Stimulated activated CD8-positive, alpha-beta memory T cell treated with anti-CD3 and anti-CD28 coated beads, Interleukin-7, amount 100 ng/mL, for 1 hour (primary cell): ENCODE data around the gene CARD14.
"Not testable (repeated sequence)": the region's sequence is repeated elsewhere in the genome, so short reads cannot be mapped to it uniquely, and the experiment has no call there.

Source experiments
- DNase-seq, 2 donors: peaks; one replicate each; pipeline ENCODE4 v3.0.0-alpha.2; 2020; ENCODE audit warnings: low read depth in 2 of 2

CARD14 gene

DNA sequence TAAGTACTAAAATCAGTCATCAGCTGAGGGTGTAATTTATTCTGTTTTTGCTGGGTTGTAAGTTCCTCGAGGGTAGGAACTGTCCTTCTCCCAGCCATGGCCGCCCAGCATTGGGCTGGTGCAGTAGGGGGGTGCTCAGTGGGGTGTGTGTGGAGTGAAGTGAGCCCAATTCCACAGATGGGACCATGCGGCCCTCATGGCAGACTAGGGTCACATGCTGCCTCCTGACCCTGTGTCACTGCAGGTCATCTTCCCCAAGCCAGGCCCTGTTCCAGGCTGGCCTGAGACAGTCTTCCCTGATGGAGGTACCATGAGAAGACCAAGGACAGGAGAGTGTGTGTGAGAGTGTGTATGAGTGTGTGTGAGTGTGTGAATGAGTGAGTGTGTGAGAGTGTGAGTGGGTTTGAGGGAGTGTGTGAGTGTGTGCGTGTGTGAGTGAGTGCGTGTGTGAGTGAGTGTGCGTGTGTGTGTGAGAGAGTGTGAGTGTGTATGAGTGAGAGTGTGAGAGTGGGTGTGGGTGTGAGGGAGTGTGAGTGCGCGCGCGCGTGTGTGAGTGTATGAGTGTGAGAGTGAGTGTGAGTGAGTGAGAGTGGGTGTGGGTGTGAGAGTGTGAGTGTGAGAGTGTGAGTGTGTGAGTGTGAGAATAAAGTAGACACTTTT, 54.1 kb downstream of the CARD14 start:
- DNase-seq: no peak

DNA sequence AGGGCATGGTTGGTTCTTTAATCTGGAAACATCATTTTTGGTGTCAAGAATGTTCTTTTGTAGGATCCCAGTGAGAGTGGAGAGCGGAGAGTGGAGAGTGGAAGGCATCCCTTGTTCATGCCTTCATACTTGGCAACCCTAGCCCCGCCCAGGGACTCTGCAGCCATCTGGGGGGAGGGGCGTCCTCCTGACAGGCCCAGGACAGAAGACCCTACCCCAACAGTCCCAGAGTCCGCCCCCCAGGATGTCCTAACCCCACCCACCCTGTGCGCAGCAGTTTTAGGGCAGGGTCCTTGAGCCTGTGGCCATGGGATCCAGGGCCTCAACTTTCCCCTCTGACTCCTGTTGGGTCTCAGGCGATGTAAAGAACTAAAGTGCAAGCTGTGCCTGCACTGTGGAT, 54.9 kb downstream of the CARD14 start:
- no peak for DNase-seq

DNA sequence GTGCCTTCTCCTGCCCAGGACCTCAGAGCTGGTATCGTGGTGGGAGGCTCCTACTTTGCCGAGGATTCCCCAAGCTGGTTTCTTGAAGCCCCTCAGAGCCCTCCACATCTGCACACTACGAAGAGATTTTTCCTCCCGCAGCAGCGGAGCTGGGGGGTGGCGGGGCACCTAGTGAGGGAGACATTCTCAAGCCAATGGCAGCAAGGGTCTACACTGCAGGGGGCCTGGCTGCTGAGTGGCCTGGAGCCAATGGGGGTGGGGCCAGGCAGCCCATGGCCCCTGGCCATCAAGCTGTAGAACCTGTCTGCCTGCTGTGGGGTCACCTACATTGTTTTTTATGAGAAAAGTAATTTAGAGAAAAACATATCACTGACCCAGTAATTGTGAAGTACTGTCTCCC, 55.4 kb downstream of the CARD14 start:
- no peak for DNase-seq

DNA sequence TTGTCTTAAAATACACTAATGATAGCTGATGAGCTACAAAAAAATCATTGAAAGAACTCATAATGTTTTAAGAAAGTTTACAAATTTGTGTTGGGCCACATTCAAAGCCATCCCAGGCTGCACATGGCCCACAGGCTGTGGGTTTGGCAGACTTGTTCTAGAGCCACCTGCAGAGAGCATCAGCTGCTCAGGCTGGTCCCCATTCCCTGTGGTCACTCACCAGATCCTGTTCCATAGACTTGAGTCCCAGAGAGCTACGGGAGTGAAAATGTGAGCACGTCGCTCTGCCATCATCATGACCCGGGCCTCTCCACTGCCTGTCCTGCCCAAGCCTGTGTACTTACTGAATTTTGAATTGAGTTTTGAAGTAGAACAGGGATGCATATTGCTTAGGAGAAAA, 57.3 kb downstream of the CARD14 start:
- DNase-seq: no peak

DNA sequence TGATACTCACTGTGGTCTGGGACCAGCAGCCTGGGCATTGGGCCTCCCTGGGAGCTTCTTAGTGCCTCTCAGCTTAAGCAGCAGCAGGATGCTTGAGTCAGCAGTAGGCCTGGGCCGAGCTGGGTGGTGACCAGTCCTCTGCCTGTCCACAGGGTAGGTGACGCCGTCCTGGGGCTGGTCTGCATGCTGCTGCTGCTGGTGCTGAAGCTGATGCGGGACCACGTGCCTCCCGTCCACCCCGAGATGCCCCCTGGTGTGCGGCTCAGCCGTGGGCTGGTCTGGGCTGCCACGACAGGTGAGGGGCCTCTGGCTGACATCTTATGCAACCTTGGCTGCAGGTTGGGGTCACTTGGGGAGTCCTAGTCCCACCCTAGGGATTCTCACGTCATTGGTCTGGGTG, 57.8 kb downstream of the CARD14 start:
- no peak for DNase-seq

DNA sequence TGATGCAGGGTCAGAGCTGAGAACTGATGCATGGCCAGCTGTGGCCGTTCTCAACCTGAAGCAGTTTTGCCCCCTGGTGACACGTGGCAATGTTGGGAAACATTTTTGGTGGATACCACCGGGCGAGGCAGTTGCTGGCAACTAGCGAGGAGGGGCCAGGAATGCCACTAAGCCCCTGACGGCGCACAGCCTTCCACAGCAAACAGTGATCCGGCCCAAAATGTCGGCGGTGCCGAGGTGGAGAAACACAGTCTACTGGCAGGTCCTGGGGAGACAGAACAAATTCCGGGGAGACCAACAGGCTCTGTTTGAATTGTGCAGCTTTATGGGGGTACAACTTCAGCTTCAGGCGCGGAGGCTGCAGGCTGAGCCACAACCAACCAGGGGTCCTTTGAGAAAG, 58.6 kb downstream of the CARD14 start:
- DNase-seq: no peak

DNA sequence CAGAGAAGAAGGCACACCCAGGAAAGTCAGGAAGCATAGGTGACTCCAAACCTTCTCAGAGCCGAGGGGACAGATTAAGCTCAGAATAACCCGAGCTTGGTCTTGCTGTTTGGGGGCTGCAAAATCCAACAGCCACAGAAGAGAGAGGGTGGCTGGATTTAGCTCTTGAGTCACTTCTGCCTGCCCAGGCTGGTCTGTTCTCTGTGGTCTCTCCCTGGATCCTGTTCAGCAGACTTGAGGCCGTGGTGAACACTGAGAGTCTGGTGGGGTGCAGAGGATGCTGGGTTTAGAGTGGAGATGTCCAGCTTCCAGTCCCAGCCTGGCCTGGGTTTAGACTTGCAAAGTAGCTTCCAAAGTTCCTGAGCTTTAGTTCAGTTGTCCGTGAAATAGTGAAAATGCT, 59.2 kb downstream of the CARD14 start:
- DNase-seq: no peak

DNA sequence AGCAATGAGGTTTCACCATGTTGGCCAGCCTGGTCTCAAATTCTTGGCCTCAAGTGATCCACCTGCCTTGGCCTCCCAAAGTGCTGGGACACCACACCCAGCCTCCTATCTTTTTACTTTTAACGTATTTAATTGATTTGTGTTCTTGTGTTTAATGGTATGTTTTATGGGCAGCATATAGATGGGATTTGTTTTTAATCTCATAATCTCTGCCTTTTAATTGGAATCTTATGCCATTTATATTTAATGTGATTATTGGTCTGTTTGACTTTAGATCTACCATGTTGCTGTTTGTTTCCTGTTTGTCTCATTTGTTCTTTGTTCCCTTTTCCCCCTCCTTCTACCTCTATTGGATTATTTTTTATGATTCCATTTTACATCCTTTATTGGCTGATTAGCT, 62.6 kb downstream of the CARD14 start:
- DNase-seq: no peak

DNA sequence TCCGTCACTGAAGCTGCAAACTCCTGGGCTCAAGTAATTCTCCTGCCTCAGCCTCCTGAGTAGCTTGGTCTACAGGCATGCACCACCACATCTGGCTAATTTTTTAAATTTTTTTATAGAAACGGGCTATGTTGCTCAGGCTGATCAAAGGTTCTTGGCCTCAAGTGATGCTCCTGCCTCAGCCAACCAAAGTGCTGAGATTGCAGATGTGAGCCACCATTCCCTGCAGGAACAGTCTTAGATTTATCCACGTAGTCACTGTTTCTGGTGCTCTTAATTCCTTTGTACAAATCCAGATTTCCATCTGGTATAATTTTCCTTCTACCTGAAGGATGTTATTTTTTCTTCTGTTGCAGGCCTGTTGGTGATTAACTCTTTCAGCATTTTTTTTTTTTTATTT, 63.4 kb downstream of the CARD14 start:
- DNase-seq: no peak

DNA sequence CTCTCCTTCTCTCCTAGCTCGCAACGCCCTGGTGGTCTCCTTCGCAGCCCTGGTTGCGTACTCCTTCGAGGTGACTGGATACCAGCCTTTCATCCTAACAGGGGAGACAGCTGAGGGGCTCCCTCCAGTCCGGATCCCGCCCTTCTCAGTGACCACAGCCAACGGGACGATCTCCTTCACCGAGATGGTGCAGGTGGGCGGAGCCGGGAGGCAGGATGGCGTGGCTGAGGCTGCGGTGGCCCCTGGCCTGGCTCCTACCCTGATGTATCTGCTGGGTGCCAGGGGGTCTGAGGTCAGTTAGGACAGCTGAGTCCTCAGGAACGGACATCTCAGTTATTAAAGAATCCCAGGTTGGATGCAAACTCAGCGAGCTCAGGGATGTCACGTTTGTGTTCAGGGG, 67.1 kb downstream of the CARD14 start:
- DNase-seq: no peak

DNA sequence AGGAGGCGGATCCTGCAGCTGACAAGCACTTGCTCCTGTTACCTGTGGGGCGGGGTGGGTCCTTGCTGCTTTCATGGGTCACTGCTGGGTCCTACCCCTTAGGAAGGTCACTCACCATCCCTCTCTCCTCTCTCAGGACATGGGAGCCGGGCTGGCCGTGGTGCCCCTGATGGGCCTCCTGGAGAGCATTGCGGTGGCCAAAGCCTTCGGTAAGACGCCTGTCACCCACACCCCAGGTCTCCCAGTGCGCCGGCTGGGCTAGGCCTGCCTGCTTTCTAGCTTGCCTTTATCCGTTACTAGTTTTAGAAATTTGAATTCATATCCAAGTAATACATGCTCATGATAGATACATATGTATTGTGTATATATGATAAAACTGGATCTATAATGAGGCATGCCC, 67.6 kb downstream of the CARD14 start:
- DNase-seq: no peak

DNA sequence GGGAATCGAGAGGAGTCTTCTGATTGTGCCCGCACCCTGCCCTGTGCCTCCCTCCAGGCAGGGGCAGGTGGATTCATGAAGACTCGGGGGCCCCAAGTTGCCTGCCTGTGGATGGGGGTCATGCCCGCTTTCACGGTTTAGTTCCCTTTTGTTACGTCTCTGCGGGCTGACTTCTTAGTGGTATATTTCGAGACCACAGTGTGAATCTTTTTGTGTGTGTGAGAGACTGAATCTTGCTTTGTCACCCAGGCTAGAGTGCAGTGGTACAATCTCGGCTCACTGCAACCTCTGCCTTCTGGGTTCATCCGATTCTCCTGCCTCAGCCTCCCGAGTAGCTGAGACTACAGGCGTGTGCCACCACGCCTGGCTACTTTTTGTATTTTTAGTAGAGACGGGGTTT, 72.7 kb downstream of the CARD14 start:
- no peak for DNase-seq

DNA sequence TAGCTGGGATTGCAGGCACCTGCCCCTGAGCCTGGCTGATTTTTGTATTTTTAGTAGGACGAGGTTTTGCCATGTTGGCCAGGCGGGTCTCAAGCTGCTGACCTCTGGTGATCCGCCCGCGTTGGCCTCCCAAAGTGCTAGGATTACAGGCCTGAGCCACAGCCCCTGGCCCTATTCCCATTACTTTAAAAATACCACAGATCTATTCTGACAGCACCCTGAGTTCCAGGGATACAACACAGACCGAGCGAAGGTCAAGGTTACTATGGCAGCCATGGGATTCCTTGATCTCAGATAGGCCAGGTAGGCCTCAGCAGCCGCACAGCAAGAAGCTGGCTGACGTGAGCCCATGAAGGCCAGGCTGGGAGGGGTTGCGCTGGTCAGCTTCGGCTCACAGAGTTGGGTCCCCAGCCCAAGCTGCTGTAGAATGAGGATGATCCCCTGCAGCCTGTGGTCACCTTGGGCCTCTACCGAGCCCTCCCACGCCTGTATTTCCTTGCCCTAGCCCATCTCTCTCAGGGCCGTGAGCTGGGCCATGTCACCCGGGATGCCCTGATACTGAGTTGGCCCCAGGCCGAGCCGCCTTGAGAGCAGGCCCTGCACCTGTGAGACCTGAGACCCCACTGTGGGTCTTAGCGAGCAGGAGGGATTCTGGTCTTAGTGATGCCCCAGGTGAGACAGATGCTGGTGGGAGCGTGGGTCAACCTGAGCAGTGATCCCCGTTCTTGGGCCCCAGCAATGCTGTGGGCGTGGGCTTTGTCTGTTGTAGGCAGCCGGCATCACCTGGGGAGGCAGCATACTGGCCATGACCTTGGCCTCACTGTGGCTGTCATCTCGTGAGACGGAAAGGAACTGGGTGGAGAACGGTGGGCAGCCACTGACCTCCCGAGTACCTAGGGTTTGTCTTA, 74.0 kb downstream of the CARD14 start:
- DNase-seq: no peak

DNA sequence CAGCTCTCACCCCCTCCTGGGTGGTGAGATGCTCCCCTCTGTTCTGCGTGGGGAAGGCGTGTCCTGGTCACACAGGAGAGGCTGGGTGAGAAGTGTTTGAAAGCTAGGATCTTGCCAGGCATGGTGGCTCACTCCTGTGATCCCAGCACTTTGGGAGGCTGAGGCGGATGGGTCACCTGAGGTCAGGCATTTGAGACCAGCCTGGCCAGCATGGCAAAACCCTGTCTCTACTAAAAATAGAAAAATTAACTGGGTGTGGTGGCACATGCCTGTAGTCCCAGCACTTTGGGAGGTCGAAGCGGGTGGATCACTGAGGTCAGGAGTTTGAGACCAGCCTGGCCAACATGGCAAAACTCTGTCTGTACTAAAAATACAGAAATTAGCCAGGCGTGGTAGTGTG, 74.6 kb downstream of the CARD14 start:
- DNase-seq: not testable (repeated sequence)

DNA sequence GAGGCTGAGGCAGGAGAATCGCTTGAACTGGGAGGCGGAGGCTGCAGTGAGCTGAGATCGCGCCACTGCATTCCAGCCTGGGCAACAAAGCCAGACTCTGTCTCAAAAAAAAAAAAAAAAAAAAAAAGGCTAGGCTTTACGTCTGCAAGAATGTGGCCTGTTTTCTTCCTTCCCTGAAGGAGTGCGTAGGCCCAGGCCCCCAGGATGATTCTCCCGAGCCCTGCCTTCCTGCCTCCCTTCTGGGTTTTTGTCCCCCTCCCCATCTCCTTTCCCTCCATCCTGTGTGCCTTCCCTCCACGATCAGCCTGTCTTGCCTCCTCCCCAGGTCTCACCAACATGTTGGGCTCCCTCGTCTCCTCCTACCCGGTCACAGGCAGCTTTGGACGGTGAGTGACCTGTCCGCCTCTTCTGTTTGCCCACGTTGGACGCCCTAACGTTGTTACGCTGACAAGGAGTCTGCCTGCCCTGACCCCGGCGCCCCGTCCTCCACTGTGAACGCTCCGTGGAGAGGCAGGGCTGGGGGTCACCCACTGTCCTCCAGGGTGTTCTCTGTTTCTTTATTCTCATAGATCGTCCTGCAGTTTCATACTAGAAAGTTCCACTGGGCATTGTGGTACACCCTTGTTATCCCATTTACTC, 75.2 kb downstream of the CARD14 start:
- DNase-seq: no peak

DNA sequence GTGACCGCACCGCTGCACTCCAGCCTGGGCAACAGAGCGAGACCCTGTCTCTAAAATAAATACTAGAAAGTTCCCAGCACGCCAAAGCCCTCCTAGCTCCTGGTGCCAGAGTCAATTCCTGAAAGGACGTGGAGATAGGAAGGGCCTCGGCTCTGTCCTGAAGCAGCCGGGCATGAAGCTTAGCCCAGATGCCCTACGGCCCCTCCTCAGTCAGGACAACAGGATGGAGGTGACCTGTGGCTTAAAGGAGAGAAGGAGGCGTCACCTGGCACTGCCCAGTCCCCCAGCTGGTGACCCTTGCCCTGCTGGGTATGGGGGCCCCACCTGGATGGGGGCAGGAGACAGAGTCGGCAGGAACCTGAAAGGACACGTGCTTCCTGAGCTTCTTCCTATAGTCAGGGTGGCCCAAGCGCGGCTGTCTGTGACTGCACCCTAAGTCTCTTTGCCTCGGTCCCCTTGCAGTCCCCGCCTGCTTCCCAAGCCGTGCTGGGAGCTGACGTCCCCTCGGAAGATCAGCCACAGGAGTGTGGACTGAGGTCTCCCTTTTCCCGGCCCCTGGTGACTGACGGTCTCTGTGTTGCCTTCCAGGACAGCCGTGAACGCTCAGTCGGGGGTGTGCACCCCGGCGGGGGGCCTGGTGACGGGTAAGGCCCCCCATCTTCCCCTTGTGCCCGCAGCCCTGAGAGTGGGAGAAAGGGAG, 75.9 kb downstream of the CARD14 start:
- no peak for DNase-seq

DNA sequence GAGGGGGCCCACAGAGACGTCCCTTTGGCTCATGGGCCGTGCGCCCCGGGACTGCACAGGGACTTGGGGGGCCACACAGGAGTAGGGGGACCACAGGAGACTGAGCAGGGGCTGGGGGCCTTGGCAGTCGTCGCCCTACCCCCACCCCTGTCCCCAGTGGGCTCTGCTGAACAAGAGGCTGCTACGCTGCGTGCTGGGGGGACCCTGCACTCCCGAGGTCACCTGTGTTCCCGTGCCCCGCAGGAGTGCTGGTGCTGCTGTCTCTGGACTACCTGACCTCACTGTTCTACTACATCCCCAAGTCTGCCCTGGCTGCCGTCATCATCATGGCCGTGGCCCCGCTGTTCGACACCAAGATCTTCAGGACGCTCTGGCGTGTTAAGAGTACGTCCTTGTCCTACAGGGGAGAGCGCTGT, 76.4 kb downstream of the CARD14 start:
- DNase-seq: no peak

DNA sequence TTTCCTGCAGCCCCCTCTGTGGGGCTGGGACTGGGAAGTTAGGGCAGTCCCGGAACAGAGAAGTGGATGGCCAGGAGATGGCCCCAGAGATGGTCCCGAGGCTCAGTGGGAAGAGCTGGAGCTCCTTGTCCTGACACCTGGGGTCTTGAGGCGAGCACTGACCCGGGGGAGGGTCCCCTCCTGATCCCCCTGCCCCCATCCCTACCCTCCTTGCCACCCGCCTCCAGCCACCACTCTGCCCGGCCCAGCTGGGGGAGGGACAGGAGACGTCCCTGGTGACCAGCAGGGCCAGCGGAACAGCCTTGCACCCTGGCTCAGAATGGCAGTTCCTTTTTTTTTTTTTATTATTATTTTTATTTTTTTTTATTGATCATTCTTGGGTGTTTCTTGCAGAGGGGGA, 76.9 kb downstream of the CARD14 start:
- no peak for DNase-seq

DNA sequence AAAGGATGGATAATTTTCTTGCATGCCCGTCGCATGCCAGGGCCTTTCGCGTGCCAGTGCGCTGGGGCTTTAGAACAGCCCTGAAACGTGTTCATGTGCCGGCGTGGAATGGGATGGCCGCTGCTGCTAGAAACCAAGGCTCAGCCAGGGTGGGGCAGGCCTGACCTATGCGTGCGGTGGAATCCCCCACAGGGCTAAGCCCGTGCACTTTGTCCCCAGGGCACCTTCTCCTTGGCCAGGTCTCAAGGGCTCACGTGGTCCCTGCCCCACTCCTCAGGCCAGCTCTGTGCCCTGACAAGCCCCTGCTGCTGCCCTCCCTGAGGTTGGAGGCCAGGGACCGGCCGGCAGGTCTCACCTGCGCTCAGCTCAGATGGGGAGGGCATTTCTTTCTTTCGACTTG, 77.7 kb downstream of the CARD14 start:
- DNase-seq: no peak

DNA sequence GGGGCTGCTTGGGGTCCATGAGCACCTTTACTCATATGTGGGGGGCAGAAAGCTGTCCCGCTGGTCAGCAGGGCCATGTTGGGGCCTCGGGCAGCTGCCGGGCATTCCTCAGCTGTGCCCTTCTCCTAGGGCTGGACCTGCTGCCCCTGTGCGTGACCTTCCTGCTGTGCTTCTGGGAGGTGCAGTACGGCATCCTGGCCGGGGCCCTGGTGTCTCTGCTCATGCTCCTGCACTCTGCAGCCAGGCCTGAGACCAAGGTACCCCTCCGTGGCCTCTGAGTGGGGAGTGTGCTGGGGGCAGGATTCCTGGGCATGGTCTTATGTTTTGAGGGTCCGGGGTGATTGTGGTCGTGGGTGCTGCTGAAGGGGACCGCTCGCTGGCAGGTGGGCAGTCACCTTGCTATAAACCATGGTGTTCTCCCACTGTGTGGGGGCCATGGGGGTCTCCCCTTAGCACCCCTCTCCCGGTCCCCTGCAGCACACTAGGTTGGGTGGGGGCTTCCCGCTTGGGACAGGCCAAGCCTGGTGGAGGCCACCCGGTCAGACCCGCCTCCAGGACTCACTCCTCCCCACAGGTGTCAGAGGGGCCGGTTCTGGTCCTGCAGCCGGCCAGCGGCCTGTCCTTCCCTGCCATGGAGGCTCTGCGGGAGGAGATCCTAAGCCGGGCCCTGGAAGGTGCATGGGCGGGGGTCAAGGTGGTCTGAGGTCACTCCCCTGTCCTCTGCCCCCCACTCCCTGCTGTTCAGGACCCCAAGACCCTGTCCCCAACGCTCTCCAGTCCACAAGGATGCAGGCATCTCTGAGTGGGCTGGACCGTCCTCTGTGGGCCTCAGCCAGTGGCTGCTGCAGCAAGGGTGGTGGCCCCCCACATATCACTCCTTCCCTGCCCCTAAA, 78.4 kb downstream of the CARD14 start:
- DNase-seq: no peak
